Liver (tissue), 9 donors: ENCODE data around the gene FAM32A. TPM values are rescaled to one million over a fixed set of nuclear protein-coding genes. Genes with fewer than 3 reads are reported as not detected.

Experiments
- DNase-seq: peaks from one replicate; pipeline ENCODE4 v3.0.0-alpha.2; 2017; ENCODE audit warnings: low spot score
- H3K27ac ChIP-seq, 2 donors: one replicate each; pipeline ENCODE4 v1.7.0; 2013; ENCODE audit warnings: inconsistent platforms in 2 of 2, low read length in 2 of 2, control low read depth in 1 of 2, low read depth in 1 of 2, mild to moderate bottlenecking in 1 of 2
- H3K27me3 ChIP-seq, 4 donors: one replicate each; pipeline versions ENCODE4 v1.6.1 to v1.7.0; 2013; ENCODE audit warnings: low read length in 3 of 4, inconsistent platforms in 1 of 4, mild to moderate bottlenecking in 1 of 4, moderate library complexity in 1 of 4; ENCODE audit not compliant: control insufficient read depth in 4 of 4, insufficient read depth in 4 of 4
- H3K36me3 ChIP-seq, 4 donors: one replicate each; pipeline versions ENCODE4 v1.6.1 to v1.7.0; 2013; ENCODE audit warnings: low read length in 3 of 4, mild to moderate bottlenecking in 3 of 4, low read depth in 1 of 4, moderate library complexity in 1 of 4; ENCODE audit not compliant: control insufficient read depth in 4 of 4, insufficient read depth in 3 of 4
- H3K4me1 ChIP-seq, 4 donors: one replicate each; pipeline versions ENCODE4 v1.6.1 to v1.7.0; 2013; ENCODE audit warnings: low read length in 3 of 4, mild to moderate bottlenecking in 3 of 4, moderate library complexity in 1 of 4; ENCODE audit not compliant: control insufficient read depth in 4 of 4, insufficient read depth in 4 of 4
- H3K4me3 ChIP-seq, 3 donors: one replicate each; pipeline versions ENCODE4 v1.6.1 to v1.7.0; 2013; ENCODE audit warnings: low read length in 3 of 3, control low read depth in 1 of 3, low read depth in 1 of 3, mild to moderate bottlenecking in 1 of 3
- H3K9ac ChIP-seq, 2 donors: one replicate each; pipeline ENCODE4 v1.7.0; 2013; ENCODE audit warnings: low read length in 2 of 2, mild to moderate bottlenecking in 2 of 2, moderate library complexity in 2 of 2, control low read depth in 1 of 2, low read depth in 1 of 2
- H3K9me3 ChIP-seq, 4 donors: one replicate each; pipeline versions ENCODE4 v1.6.1 to v1.7.0; 2013; ENCODE audit warnings: low read length in 3 of 4; ENCODE audit not compliant: control insufficient read depth in 4 of 4
- ATF3 ChIP-seq: IDR thresholded peaks from 2 replicates; pipeline ENCODE4 v1.6.1; 2016; ENCODE audit warnings: antibody characterized with exemption
- EGR1 ChIP-seq, 2 donors: IDR thresholded peaks; 2 replicates each; pipeline ENCODE4 v1.6.1; 2016 to 2018; ENCODE audit warnings: antibody characterized with exemption in 2 of 2, low read depth in 2 of 2
- FOXA1 ChIP-seq: IDR thresholded peaks from 2 replicates; pipeline ENCODE4 v1.6.1; 2016; ENCODE audit warnings: antibody characterized with exemption
- GABPA ChIP-seq, 2 donors: IDR thresholded peaks in 1 of 2; conservative IDR thresholded peaks in 1 of 2; 2 replicates each; pipeline ENCODE4 v1.6.1; 2016; ENCODE audit warnings: antibody characterized with exemption in 2 of 2, mild to moderate bottlenecking in 1 of 2, moderate library complexity in 1 of 2
- HNF4A ChIP-seq, 2 donors: conservative IDR thresholded peaks; 2 replicates each; pipeline ENCODE4 v1.6.1; 2016; ENCODE audit warnings: antibody characterized with exemption in 2 of 2, mild to moderate bottlenecking in 2 of 2
- HNF4G ChIP-seq: IDR thresholded peaks from 2 replicates; pipeline ENCODE4 v1.6.1; 2016; ENCODE audit warnings: antibody characterized with exemption
- NR2F2 ChIP-seq: IDR thresholded peaks from 2 replicates; pipeline ENCODE4 v1.6.1; 2016; ENCODE audit warnings: antibody characterized with exemption
- RAD21 ChIP-seq, 2 donors: IDR thresholded peaks; 2 replicates each; pipeline ENCODE4 v1.6.1; 2016; ENCODE audit warnings: antibody characterized with exemption in 2 of 2, mild to moderate bottlenecking in 2 of 2
- REST ChIP-seq: IDR thresholded peaks from 2 replicates; pipeline ENCODE4 v1.6.1; 2016; ENCODE audit warnings: antibody characterized with exemption, mild to moderate bottlenecking
- RXRA ChIP-seq, 2 donors: IDR thresholded peaks; 2 replicates each; pipeline ENCODE4 v1.6.1; 2017 to 2018; ENCODE audit warnings: antibody characterized with exemption in 2 of 2, mild to moderate bottlenecking in 1 of 2
- SP1 ChIP-seq: IDR thresholded peaks from 2 replicates; pipeline ENCODE4 v1.6.1; 2018; ENCODE audit warnings: antibody characterized with exemption, mild to moderate bottlenecking
- TAF1 ChIP-seq: conservative IDR thresholded peaks from 2 replicates; pipeline ENCODE4 v1.6.1; 2016; ENCODE audit warnings: antibody characterized with exemption, mild to moderate bottlenecking
- YY1 ChIP-seq: IDR thresholded peaks from 2 replicates; pipeline ENCODE4 v1.6.1; 2016; ENCODE audit warnings: antibody characterized with exemption, mild to moderate bottlenecking
- ZBTB33 ChIP-seq: IDR thresholded peaks from 2 replicates; pipeline ENCODE4 v1.6.1; 2016; ENCODE audit warnings: antibody characterized with exemption
- WGBS: extraction: QIAGEN DNeasy Blood & Tissue Kit; methylation state at CpG from one replicate; pipeline ENCODE4 v1.1.7; 2013; 5-methylcytosine and 5-hydroxymethylcytosine counted together
- polyA plus RNA-seq, 2 donors: library from polyadenylated mRNA; stranded (reverse) in 1 of 2; unstranded in 1 of 2; fragments of 200-250 nt in 1 of 2; fragments of >200 nt in 1 of 2; fragmentation: Nextera tagmentation in 1 of 2; extraction: Ambion mirVana in 1 of 2; gene quantifications; one replicate each; pipeline versions ENCODE4 v1.2.1 to v1.2.3, GENCODE V29; 2013 to 2015
- total RNA-seq, 2 donors: library from RNA; depleted of rRNA; stranded (reverse); fragments of >200 nt; gene quantifications; one replicate each; pipeline ENCODE4 v1.2.3, GENCODE V29; 2014
- TF ChIP-seq, protein P1 (sequence below): fragments of 150-350 bp; IDR thresholded peaks from 2 replicates; pipeline ENCODE4 v1.5.1; 2017; ENCODE audit warnings: improper control_type of control experiment, low read depth, low read length; ENCODE audit not compliant: missing input control
- TF ChIP-seq, protein P2 (sequence below): IDR thresholded peaks from 2 replicates; pipeline ENCODE4 v1.6.1; 2016; ENCODE audit warnings: antibody characterized with exemption
- donor health status: healthy.
- donor health status: healthy.
- donor health status: healthy.
- donor health status: healthy.
- donor health status: healthy.

Gene FAM32A
- total and polyA plus RNA-seq, 4 donors: 46.2 to 60.2 (median 52.4) TPM

GRCh38 chr19:16225279-16226183, 40.3 kb downstream of the FAM32A start:
- Histone ChIP-seq H3K9ac (no peak overlapping the region), H3K27ac (no peak overlapping the region), H3K36me3 (peaks cover 15 to 91% (median 58%) of the 10 kb centered on the region in 4 donors), H3K9me3 (peaks cover 1 to 13% (median 3%) of the 10 kb centered on the region in 4 donors), H3K4me3 (no peak overlapping the region), H3K4me1 (no peaks in the 10 kb centered on the region), H3K27me3 (no peaks in the 10 kb centered on the region)
- TF ChIP-seq HNF4A (conservative IDR thresholded peaks at IDR 0.05) (no peak), TAF1 (no peak), YY1 (no peak), RAD21 (IDR thresholded peaks at IDR 0.05) (no peak), NR2F2 (no peak), GABPA (IDR thresholded peaks at IDR 0.05 in 1 of 2, conservative IDR thresholded peaks at IDR 0.05 in 1 of 2) (no peak), EGR1 (IDR thresholded peaks at IDR 0.05; ENCODE audit: low read depth in 2 of 2) (no peak), SP1 (no peak), REST (no peak), RXRA (IDR thresholded peaks at IDR 0.05) (no peak), HNF4G (no peak), ZBTB33 (no peak), FOXA1 (no peak), ATF3 (no peak)
- TF ChIP-seq, protein P1, sequence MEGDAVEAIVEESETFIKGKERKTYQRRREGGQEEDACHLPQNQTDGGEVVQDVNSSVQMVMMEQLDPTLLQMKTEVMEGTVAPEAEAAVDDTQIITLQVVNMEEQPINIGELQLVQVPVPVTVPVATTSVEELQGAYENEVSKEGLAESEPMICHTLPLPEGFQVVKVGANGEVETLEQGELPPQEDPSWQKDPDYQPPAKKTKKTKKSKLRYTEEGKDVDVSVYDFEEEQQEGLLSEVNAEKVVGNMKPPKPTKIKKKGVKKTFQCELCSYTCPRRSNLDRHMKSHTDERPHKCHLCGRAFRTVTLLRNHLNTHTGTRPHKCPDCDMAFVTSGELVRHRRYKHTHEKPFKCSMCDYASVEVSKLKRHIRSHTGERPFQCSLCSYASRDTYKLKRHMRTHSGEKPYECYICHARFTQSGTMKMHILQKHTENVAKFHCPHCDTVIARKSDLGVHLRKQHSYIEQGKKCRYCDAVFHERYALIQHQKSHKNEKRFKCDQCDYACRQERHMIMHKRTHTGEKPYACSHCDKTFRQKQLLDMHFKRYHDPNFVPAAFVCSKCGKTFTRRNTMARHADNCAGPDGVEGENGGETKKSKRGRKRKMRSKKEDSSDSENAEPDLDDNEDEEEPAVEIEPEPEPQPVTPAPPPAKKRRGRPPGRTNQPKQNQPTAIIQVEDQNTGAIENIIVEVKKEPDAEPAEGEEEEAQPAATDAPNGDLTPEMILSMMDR: no peak
- TF ChIP-seq, protein P2, sequence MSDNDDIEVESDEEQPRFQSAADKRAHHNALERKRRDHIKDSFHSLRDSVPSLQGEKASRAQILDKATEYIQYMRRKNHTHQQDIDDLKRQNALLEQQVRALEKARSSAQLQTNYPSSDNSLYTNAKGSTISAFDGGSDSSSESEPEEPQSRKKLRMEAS: no peak
- DNase-seq: no peak
- WGBS: 90% methylated on average over 21 of the region's 21 CpGs
